GM19043 (cell line): ENCODE results near the gene MAN1C1.
"Not testable (repeated sequence)": the region's sequence is repeated elsewhere in the genome, so short reads cannot be mapped to it uniquely, and the experiment has no call there.

ENCODE experiments used
- ATAC-seq: cut with Tn5 transposase; IDR thresholded peaks from one replicate; pipeline ENCODE4 v1.9.1; 2021; ENCODE audit warnings: low read depth; ENCODE audit not compliant: unreplicated experiment

MAN1C1 gene

DNA sequence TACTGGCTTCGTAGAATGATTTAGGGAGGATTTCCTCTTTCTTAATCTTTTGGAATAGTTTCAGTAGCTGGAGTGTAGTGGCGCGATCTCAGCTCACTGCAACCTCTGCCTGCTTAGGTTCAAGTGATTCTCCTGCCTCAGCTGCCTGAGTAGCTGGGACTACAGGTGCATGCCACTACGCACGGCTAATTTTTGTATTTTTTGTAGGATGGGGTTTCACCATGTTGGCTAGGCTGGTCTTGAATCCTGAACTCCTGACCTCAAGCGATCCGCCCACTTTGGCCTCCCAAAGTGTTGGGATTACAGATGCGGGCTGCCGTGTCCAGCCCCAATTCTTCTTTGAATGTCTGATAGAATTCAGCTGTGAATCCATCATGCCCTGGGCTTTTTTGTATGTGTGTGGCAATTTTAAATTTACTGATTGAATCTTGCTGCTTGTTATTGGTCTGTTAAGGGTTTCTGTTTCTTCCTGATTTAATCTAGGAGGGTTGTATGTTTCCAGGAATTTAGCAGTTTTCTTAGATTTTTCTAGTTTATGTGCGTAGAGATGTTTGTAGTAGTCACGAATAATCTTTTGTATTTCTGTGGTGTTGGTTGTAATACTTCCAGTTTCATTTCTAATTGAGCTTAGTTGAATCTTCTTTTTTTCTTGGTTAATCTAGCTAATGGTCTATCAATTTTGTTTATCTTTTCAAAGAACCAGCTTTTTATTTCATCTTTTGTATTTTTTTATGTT is 15.3 kb downstream of the MAN1C1 start:
- no peak for ATAC-seq

DNA sequence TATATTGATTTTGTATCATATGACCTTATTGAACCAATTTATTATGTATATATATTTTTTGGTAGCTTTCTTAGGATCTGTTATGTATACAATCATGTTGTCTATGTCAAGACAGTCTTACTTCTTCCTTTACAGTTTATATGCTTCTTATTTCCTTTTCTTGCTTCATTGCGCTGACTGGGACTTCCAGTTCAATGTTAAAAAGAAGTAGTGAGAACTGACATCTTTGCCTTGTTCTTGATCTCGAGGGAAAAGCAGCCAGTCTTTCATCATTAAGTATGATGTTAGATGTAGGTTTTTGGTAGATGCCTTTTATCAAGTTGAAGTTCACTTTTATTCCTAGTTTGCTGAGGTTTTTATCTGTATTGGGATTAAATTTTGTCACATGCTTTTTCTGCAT is 17.5 kb downstream of the MAN1C1 start:
- ATAC-seq: no peak

DNA sequence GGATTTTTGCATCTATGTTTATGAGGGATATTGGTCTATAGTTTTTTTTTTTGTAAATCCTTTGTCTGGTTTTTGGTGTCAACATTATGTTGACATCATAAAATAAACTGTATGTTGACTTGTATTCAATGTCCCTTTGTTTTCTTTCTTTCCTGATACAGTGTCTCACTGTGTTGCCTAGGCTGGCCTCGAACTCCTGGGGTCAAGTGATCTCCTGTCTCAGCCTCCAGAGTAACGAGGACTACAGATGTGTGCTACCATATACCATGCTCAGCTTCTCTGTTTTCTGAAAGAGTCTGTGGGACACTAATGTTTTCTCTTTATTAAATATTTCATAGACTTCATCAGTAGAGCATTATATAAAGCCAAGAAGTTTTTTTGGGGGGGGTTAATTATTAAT is 18.3 kb downstream of the MAN1C1 start:
- no peak for ATAC-seq

DNA sequence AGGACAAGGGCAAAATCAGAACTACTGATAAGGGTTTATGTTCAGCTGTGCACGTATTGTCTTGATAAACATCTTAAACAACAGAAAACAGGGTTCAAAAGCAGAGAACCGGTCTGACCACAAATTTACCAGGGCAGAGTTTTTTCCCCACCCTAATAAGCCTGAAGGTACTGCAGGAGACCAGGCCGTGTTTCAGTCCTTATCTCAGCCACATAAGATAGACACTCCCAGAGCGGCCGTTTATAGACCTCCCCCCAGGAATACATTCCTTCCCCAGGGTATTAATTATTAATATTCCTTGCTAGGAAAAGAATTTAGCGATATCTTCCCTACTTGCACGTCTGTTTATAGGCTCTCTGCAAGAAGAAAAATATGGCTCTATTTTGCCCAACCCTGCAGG is 19.6 kb downstream of the MAN1C1 start:
- not testable (repeated sequence) for ATAC-seq

DNA sequence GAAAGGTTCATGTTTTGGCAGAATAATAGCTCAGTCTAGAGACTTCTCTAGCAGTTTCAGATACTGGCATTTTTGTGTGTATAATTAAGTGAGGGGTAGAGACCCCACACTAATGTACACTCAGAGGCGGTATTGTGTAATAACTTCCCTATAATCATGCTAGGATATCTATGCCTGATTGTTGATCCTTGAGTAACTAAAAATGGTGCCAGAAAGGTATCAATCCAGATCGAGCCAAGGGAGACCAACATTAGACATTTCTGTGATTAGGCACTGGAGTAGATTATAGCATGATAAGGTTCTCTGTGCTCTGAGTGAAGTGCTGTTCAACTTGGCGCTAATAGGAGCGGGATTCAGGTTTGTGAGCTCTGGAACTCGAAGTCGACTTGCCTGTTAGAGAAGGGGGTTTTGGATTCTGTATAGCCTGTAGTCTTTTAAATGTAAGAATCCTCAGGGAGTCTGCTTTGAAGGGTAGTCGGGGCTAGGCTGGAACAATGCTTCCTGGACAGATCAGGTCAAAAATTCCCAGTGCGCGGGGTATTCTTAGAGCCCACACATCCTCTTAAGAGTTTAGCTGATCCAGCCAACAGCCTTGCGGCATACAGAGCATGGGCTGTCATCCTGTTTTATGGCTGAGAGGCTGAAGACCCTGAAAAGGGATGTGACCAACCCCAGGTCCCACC is 24.2 kb downstream of the MAN1C1 start:
- no peak for ATAC-seq

DNA sequence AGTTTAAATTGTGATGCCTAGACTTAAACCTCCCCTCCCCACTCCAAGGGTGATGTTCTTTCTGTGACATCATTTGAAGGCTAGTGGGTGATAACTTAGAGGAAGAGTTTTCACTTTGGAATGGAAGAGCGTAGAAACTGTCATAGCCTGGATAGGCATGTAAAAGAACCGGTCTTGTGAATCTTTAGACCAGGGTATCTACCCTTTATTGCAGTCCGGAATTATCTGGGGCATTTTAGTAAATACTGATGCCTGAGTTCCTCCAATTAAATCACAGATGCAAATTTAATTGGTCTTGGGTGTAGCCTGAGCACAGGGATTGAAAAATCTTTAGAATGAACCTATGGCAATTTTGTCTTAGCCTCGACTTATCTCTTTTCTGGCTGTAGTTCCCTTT is 24.7 kb downstream of the MAN1C1 start:
- ATAC-seq: no peak

DNA sequence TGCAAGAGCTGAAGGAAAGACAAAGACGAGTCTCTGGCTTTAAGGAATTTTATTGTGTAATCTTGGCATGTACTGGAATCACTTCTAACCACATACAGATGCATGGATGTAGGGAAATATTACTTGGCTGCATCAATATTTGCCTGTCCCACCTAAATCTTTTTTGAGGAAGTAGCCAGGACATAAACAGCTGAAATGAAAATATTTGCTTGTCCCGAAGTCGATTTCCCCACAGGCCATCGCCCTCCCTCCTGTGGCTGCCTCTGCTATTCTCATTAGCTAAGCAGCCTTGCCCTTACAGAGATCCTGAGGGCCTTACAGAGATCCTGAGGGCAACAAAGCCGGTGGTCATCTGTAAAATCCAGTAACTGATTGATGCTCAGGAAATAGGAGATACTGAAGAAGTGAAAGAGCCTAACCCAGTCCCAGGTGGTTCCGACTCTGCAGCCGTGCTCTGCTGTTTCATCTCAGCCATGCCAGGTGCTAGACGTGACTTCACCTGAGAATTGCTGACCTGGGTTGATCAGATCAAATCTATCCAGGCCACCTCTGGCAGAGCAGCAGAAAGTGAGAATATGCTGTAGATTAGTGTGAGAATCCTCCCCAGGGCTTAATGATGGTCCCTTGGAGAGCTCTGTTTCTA is 25.5 kb downstream of the MAN1C1 start:
- ATAC-seq: no peak

DNA sequence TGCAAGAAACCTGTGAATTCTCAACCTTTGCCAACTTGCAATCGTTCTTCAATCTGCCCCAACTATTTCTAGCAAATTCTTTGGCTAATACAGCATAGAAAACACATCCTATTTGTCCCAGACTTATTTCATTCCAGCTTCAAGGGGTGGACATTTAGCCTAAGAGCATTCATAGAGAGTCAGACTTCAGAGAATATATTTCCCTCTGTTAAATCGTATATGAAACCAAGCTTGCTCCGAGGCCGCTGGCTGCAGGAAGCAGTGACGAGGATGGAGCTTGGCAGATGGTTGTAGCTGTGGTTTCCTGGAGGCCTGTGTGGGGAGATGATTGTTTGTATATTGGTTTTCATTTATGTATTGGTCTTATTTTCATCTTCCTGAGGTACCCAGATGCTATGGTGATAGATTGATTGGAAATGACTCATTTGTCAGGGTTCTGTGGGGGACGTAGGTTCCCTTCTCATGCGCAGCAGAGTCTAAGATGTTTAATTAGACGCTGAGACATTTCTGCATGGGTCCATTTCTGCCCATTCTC is 26.1 kb downstream of the MAN1C1 start:
- no peak for ATAC-seq

DNA sequence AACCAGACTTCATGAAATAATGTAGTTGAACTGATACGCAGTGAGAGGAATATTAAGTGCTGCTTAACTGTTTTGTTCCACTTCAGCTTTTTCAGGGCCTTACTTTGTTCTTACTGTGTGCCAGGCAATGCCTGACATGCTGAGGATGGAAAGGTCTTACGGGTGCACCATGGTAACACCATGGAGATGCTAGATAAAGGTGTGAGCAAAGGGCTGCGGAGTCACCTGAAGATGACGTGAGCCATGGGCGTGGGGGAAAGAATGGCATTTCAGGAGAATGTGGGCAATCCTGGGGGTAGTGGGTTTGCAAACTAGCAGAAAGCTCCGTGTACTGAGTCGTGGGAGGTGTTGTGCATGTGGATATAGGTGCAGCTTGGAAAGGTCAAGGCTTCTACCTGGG is 27.3 kb downstream of the MAN1C1 start:
- ATAC-seq: no peak

DNA sequence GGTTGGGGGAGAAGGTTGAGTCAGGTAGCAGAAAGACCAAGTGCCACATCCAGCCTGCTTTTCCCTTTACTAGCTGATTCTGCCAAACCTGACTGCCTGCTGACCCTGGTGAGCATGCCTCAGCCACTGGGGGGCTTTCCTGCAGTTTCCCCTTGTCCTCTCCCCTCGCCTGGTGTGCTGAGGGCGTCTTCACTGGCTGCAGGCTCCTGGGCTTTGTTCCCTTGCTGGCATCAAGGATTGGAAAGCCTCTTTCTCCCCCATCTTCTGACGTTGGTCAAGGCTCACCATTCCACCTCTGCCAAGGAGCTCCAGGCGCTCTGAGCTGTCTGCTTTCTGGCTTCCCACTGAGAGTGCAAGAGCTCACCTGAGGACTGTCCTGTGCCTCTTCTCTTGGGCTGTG is 28.4 kb downstream of the MAN1C1 start:
- no peak for ATAC-seq

DNA sequence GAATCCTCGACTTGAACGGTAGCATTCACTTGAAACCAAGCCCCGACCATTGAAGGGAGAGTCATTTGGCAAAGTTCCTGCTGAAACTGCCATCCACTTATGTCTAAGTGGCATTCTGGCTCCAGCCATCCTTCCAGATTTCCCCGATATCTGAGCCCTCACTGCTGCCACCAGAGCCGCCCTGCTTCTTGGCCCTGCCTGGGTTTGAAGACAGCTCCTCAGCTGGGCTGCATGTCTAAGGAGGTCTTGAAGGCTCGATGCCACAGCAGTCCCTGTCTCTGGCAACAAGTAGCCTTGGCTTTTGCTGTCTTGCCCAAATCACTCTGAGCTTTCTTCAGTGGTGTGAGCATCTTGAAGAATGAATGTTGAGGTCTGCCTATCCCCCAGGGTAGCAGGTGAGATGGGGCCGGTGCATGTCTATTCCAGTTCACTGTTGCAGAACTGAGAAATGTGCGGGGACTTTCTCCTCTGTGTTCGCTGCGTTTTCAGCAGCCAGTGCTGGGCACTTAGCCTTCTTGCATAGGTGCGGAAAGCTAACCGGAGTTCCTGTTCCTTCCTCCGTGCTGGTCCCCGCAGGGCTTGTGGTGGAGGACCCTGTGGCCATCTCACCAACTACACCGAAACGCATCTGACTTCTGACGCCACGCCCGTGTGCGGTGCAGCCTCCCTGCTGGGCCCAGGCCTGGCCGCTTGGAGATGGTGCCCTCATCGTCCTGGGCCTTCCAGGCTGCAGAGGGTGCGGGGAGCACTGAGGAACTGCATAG is 29.2 kb downstream of the MAN1C1 start:
- ATAC-seq: no peak

DNA sequence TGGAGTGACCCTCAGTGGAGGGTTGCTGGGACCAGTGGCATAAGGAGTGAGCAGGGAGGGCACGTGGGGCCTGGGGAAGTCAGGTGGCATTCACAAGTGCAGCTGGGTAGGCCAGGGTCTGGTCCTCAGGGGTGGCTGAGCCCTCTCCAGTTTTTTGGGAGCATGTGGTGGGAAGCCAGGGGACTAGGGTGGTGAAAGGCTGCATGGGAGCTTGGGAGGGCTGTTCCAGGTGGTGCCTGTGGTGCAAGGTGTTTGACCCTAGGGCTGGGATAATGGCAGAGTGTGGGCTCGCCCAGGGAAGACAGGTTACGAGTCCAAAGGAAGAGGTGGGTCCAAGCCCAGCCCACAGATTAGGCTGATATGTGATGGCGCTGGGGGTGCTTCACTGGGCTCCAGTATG is 30.5 kb downstream of the MAN1C1 start:
- ATAC-seq: no peak

DNA sequence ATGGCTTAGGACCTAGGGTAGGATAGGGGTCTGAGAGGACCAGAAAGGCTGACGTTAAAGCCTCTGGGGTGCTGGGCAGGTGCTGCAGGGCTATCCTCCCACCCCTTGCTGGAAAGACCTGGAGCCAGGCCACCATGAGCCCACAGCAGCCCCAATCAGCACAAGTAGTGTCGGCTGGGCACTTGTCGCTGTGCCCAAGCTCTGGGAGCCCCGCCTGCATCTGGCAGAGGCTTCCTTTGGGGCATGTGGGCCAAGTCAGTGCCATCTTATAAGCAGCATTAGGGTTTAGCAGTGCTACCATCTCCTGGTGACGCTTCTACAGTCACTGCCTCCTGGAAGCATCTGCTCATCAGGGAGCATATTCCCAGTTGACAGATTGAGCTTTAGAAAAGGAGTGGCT is 31.3 kb downstream of the MAN1C1 start:
- ATAC-seq: no peak

DNA sequence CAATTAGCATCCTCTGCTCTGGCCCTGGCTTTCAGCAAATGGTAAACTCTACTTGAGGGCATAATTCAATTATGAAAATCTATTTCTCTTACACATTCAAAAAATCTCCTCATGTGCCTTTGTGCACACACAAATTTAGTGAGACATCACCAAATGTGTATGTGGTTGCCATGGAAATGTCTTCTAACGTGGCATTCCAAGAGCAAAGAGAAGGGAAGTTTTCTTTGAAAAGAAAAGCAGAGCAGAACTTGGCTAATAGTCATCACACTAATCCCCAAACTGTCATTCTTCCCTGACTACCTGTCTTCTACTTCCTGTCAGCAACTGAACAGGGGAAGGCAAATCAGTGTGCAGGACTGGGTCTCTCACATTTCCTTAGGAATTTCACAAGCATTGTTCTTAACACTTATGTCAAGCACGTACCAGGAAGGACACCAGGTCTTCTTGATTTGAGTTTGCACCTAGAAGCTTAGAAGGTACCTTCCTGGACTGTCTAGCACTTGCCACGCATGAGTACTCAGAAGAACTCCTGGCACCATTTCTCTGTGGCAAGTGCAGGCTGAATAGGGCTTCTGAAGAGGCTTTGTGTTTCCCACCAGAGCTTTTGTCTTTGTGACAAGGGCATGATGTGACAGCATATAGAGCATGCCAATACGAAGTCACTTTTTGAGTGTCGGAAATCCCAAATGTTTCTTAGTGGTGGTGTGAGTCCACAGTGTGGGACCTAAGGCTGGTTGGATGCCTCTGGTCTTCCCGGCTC is 32.3 kb downstream of the MAN1C1 start:
- no peak for ATAC-seq

DNA sequence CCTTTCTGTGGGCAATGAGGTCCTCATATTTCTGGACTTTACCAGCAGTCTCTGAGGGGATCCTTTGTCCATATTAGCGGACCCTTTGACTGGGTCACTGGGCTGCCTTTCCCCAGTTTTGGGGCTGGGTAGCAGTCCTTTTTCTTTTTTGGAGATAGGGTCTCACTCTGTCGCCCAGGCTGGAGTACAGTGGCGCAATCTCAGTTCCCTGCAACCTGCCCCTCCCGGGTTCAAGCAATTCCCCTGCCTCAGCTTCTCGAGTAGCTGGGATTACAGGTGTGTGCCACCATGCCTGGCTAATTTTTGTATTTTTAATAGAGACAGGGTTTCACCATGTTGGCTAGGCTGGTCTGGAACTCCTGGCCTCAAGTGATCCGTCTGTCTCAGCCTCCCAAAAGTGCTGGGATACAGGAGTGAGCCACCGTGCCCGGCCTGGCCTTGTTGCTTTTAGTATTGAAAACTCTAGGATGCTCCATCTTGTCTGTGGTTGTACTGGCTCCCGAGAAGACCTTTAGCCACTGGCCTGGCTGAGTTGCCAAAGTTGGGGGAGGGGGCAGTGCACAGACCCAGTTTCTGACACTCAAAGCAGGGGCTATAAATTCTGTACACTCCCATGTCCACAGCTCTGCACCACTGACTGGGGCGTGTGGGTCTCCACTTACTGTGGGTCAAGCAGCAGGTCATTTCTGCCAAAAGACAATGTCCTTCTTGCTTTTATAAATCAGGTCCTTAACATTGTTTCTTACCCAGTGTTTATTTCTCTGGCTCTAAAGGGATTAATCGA is 33.1 kb downstream of the MAN1C1 start:
- ATAC-seq: no peak

DNA sequence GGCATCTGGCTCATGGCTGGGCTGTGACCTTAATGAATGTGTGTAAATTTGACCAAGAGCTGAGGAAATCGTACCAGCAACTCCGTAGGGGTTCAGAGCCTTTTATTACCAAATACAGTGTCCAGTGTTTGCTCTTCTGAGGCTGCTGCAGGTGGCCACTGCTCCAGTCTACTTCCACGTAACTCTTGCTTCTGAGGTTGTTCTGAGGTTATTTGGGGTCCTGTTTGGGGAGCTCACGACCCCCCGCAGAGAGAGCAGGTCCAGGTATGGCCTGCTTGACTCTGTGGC is 33.6 kb downstream of the MAN1C1 start:
- ATAC-seq: no peak

DNA sequence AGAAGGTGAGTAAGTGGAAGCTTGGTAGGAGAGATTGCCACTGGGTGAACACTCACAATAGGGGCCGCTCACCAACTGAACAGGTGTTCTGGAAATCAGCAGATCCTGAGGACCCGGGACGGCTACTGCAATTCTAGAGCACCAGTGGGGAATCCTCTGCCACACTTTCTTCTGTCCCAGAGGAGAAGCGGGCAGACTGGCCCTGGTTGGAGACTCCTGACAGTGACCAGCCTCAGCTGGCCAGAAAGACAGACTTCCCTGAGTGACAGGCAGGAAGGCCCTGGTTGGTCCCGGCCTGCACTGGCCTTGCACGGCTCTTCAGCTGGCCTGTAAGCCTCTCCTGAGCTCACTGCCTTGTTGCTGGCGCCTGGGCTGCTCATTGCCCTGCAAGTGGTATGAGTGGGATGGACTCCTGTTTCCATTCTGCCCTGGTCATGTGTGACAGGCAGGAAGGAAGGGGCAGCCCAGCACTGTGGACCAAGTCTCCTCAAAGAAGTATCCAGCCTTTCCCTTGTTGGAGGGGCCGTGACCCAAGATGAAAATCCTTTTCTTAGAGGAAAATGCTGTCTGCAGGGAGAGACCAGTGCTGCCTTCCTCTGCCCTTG is 34.5 kb downstream of the MAN1C1 start:
- ATAC-seq: no peak

DNA sequence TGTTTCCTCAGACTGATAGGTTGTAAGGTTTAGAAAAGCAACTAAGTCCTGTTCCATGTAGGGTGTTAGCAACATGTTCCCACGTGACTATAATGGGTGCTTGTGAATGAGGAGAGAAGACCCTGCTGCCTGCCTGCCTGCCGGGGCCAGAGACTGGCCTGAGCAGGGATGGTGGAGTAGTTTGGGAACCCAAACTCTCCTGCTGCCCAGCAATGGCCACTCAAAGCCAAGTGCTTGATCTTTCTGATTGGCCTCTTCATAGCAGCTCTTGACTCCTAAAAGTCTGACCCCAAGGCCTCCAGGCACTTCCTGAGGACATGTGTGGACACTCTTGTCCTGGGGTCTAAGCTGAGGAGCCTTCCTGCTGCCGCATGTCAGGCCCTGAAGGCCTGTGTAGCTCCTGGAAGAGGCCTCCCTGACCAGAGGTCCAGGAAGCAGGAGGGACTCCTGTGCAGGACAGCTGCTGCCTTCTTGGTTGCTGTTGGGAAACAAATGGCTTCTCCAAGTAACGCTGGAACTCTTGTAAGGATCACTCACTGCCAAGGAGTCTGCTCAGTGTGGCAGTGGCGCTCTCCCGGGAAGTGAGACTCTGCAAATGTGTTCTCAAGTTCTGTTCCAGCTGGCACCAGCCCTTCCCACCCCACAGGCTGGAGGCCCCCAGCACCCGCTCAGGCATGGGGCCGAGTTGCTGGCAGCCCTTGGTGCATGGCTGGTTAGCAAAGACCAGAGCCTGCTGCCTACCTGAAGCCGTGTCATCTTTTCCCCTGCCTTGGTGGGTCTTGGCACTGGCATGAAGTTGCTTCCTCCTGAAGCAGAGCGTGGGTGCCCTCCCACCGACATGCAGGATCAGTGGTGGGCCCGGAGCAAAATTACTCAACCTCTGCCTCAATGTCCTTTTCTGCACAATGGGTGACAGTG is 35.5 kb downstream of the MAN1C1 start:
- ATAC-seq: no peak
